Epidermal melanocyte (primary cell): ENCODE measurements around the gene FNDC3B.

Experiments
- DNase-seq: peaks from one replicate; pipeline ENCODE4 v3.0.0; 2011; ENCODE audit warnings: low spot score; ENCODE audit not compliant: insufficient read length

Gene FNDC3B

DNA sequence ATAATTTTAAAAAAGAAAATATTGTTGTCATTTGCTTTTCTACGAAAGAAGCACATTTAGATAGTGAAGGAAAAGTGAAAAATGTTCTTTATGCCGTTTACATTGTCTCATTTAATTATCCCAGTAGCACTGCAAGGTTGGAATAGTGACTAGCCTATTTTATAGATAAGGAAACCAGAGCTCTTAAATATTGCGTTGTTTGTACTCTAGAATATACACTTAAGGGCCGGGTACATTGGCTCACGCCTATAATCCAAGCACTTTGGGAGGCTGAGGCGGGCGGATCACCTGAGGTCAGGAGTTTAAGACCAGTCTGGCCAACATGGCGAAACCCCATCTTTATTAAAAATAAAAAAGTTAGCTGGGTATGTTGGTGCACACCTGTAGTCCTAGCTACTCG lies 127.5 kb downstream of the FNDC3B start:
- no peak for DNase-seq

- DNase-seq: no peak
Measured at GRCh38 chr3:172167892-172168648, 128.7 kb downstream of the FNDC3B start.

GRCh38 chr3:172170073-172170709 lies 130.8 kb downstream of the FNDC3B start:
- no peak for DNase-seq

DNA sequence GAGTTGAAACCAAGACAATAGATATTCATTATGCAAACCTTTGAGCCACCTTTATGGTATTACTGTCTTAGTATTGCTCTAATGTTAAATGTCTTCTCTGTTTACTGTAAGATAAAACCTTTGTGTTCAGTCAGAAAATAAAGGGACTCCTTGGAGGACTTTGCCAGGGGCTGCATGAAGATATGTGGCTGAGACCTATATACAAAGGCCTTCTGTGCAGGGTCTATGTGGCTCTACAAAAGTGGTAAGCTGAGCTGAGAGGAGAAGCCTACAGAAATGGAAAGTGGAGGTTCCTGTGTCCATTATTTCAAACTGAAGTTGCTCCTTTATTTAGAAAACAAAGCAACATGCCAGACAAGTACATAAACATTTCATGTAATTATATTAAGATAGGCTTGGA lies 131.5 kb downstream of the FNDC3B start:
- no peak for DNase-seq

DNA sequence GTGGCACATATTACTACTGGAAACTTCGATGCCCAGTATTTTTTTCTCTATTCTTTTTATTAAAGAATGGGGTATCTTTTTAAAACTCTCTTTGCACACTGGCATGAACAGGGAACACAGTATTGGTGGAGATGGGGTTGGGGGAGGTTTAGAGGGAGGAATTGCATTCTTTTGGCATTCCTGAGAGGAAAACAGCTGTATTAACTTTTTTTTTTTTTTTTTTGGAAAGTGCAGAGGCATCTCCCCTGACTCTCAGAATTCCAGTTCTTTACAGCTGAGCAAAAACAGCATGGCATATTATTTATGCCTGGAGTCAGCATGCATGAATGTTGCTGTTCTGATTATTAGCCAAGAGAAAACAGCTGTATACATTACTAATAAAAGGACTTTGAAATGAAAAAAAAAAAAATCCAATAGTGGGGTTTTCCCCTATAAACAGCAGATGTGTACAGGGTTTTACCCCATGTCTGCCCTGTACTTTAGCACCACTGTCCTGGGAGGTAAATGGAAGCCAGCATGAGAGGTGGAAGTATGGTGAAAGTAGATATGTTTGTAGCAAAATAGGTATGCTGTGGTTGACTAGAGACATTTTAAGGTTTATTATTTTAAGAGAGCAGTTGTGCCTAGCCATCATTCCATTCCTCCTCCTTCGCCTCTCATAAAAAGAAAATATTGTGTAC lies 132.2 kb downstream of the FNDC3B start:
- DNase-seq: no peak

DNA sequence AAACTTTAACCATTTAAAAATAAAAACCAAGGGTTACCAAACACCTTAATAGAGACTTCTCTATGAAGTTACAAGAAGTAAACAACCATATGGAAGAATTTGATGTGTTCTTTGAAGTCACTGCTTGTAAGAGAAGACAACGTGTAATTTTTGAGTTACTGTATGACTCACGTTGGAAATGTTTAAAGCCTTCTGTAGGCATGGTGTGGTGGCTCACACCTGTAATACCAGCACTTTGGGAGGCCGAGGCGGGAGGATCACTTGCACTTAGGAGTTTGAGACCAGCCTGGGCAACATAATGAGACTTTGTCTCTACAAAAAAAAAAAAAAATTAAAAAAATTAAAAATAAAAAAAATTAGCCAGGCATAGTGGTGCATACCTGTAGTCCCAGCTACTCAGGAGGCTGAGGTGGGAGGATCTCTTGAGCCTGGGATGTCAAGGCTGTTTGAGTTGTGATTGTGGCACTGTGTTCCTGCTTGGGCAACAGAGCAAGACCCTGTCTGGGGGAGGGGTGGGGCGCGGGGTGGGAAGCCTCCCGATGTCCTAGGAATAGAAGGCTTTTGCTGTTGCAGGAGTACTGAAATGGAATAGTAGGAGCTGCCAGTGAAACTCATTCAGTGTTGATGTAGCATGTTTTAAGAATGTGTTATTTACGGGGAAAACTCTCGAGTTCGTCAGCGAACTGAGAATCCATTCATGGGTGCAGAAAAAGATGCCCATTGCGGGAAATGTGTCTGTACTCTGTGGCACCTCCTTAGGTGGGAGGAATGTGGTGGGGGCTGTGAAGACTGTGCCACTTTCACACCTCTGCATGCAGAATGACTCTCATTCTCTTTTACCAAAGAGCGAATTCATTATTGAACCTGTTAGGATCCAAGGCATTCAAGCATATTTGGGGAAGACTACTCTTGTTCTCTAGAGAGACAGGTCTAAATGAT lies 134.2 kb downstream of the FNDC3B start:
- no peak for DNase-seq

DNA sequence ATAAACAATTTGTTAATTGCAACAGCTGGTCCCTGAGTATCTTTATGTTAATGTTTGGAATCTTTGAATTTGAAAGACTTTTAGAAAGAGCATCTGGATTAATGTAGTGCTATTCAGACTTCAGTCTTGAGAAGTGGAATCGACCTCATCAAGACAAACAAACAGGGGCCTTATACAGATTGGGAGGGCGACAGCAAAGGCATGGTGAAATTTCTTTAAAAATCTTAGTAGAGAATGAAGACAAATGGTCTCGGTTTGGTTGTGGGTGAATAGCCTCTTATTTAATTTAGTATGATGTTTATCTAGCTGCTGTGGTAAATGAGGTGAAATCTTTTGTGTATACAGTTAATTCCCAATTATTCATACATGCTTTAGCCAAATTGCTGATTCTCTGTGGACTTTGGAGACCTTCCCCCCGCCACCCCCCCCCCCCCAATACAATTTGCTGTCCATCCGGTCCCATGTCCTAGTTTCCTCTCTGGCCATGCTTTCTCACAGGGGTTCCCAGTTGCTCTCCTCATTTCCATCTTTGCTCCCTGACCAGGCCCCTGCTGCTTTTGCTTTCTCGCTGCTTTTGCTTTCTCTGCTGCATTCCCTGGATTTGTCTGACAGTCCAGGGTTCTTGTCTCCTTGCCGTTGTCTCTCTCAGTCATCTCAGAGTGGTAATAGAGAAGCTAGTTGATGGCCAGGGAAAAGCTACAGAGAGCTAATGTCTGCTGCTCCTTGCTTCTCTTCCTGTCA lies 135.3 kb downstream of the FNDC3B start:
- DNase-seq: no peak

GRCh38 chr3:172175254-172175599 lies 135.8 kb downstream of the FNDC3B start:
- no peak for DNase-seq

GRCh38 chr3:172176061-172176770 lies 136.8 kb downstream of the FNDC3B start:
- no peak for DNase-seq

GRCh38 chr3:172177046-172177445 lies 137.7 kb downstream of the FNDC3B start:
- no peak for DNase-seq

DNA sequence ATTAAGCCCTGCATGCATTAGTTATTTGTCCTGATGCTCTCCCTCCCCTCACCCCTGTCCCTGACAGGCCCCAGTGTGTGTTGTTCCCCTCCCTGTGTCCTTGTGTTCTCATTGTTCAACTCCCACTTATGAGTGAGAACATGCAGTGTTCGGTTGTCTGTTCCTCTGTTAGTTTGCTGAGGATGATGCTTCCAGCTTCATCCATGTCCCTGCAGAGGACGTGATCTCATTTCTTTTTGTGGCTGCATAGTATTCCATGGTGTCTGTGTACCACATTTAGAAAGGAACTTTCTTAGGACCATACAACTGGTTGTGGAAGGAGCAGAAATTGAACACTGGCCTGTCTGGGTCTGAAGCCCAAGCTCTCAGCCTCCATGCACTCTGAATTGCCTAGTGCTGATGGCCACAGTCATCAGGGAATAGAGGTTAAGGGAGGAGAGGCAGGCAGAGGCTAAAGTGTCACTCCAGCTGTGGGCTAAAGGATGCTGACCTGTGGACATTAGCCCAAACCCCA lies 138.5 kb downstream of the FNDC3B start:
- DNase-seq: no peak

DNA sequence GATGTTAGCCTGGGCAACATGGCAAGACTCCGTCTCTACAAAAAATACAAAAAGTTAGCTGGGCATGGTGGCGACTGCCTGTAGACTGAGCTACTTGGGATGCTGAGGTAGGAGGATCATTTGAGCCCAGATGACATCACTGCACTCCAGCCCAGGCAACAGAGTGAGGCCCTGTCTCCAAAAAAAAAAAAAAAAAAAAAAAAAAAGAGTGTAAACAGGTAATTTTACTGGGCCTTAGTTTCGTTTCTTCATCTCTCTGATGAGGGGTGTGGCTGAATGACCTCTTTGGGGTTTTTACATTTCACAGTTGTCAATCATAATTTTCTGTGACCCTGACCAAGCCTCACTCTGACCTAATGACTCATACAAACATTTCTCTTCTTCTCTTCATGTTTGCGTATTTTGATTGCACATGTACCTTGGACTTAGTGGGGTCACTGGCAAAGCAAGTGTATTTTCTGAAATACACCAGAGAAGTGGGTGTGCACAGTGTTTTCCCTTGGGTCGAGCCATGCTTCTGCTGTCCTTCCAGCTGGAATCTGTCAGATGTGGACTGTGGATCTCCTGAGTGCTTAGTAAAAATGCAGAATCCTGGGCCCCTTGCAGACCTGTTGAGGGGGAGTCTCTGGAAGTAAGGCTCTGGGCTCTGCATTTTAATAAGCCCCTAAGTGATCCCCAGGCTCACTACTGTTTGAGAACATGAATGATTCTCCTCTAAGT lies 140.5 kb downstream of the FNDC3B start:
- DNase-seq: no peak

- DNase-seq: no peak
Measured at GRCh38 chr3:172180473-172180872, 141.1 kb downstream of the FNDC3B start.

- DNase-seq: no peak
Measured at GRCh38 chr3:172181932-172182586, 142.7 kb downstream of the FNDC3B start.

- no peak for DNase-seq
Measured at GRCh38 chr3:172182797-172183196, 143.4 kb downstream of the FNDC3B start.

GRCh38 chr3:172184106-172184822 lies 144.9 kb downstream of the FNDC3B start:
- no peak for DNase-seq

GRCh38 chr3:172185907-172186306 lies 146.5 kb downstream of the FNDC3B start:
- no peak for DNase-seq

- DNase-seq: no peak
Measured at GRCh38 chr3:172186607-172187006, 147.2 kb downstream of the FNDC3B start.
